Type B pancreatic cell (in vitro differentiated cells): ENCODE measurements around the gene C9orf50. TPM values are rescaled to one million over a fixed set of nuclear protein-coding genes. Genes with fewer than 3 reads are reported as not detected.

Source experiments
- DNase-seq: peaks from one replicate; pipeline ENCODE4 v3.0.0; 2021; ENCODE audit warnings: mixed read lengths; ENCODE audit not compliant: unreplicated experiment; ENCODE audit errors: extremely low spot score
- H3K27ac Mint-ChIP-seq: 2 replicates; pipeline ENCODE4 v1.8.0; 2021; ENCODE audit warnings: mild to moderate bottlenecking, mixed read lengths
- H3K27me3 Mint-ChIP-seq: 2 replicates; pipeline ENCODE4 v1.8.0; 2021; ENCODE audit warnings: mixed read lengths
- H3K36me3 Mint-ChIP-seq: 2 replicates; pipeline ENCODE4 v1.8.0; 2021; ENCODE audit warnings: mixed read lengths
- H3K4me1 Mint-ChIP-seq: one replicate; pipeline ENCODE4 v1.8.0; 2021; ENCODE audit warnings: mixed read lengths; ENCODE audit not compliant: unreplicated experiment
- H3K4me3 Mint-ChIP-seq: 2 replicates; pipeline ENCODE4 v1.8.0; 2021; ENCODE audit warnings: mild to moderate bottlenecking, mixed read lengths
- H3K9me3 Mint-ChIP-seq: 2 replicates; pipeline ENCODE4 v1.8.0; 2021; ENCODE audit warnings: mixed read lengths
- total RNA-seq: library from RNA; stranded (reverse); gene quantifications from 2 replicates; pipeline ENCODE4 v1.2.1, GENCODE V29; 2021; ENCODE audit warnings: low replicate concordance
- TF ChIP-seq, protein P1 (sequence below): fragments of 200-600 bp; sonication (generic); conservative IDR thresholded peaks from 2 replicates; pipeline ENCODE4 v1.5.0; 2021; ENCODE audit warnings: antibody characterized with exemption, mild to moderate bottlenecking

Gene C9orf50
- total RNA-seq, 1 donor from 2014 or later = not detected

GRCh38 chr9:129650680-129651235 is 29.9 kb upstream of the C9orf50 start:
- DNase-seq = no peak
- Mint-ChIP-seq H3K27me3 (peaks cover 3% of the 10 kb centered on the region), H3K4me1 (peaks cover 37% of the 10 kb centered on the region), H3K36me3 (no peaks in the 10 kb centered on the region), H3K27ac (no peak overlapping the region), H3K9me3 (no peaks in the 10 kb centered on the region), H3K4me3 (no peak overlapping the region)
- TF ChIP-seq, protein P1, sequence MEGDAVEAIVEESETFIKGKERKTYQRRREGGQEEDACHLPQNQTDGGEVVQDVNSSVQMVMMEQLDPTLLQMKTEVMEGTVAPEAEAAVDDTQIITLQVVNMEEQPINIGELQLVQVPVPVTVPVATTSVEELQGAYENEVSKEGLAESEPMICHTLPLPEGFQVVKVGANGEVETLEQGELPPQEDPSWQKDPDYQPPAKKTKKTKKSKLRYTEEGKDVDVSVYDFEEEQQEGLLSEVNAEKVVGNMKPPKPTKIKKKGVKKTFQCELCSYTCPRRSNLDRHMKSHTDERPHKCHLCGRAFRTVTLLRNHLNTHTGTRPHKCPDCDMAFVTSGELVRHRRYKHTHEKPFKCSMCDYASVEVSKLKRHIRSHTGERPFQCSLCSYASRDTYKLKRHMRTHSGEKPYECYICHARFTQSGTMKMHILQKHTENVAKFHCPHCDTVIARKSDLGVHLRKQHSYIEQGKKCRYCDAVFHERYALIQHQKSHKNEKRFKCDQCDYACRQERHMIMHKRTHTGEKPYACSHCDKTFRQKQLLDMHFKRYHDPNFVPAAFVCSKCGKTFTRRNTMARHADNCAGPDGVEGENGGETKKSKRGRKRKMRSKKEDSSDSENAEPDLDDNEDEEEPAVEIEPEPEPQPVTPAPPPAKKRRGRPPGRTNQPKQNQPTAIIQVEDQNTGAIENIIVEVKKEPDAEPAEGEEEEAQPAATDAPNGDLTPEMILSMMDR = no peak

GRCh38 chr9:129649726-129650679 is 29.1 kb upstream of the C9orf50 start:
- H3K36me3 Mint-ChIP-seq = no peaks in the 10 kb centered on the region
- peak overlapping the region; percentile 48 for H3K27ac Mint-ChIP-seq
- DNase-seq = no peak
- peaks cover 3% of the 10 kb centered on the region for H3K27me3 Mint-ChIP-seq
- H3K9me3 Mint-ChIP-seq = no peaks in the 10 kb centered on the region
- peak overlapping the region; percentile 69 for H3K4me3 Mint-ChIP-seq
- TF ChIP-seq, protein P1 = no peak
- peaks cover 37% of the 10 kb centered on the region for H3K4me1 Mint-ChIP-seq

DNA sequence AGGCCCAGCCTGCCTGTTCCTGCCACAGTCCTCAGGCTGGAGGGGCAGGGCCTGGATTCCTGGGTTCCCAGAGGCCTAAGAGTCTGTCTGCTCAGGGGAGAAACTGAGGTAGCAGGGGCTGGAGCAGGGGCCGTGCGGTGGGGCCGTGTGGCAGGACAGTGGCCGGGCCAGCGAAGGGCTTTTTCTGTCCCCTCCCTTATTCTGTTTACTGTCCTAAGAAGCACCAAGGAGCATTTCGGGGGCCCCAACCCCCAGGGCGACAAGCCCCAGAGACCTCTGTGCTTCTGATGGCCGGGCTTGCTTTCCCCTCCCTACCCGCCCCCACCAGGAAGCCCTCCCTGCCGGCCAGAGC is 27.8 kb upstream of the C9orf50 start:
- Mint-ChIP-seq H3K27me3 (peaks cover 3% of the 10 kb centered on the region), H3K9me3 (no peaks in the 10 kb centered on the region), H3K4me1 (peaks cover 29% of the 10 kb centered on the region), H3K36me3 (no peaks in the 10 kb centered on the region), H3K27ac (no peak overlapping the region), H3K4me3 (no peak overlapping the region)
- DNase-seq = no peak
- TF ChIP-seq, protein P1 = no peak

GRCh38 chr9:129648092-129648763 is 27.3 kb upstream of the C9orf50 start:
- peaks cover 3% of the 10 kb centered on the region for H3K27me3 Mint-ChIP-seq
- H3K4me3 Mint-ChIP-seq = peak overlapping the region; percentile 12
- H3K36me3 Mint-ChIP-seq = no peaks in the 10 kb centered on the region
- H3K27ac Mint-ChIP-seq = no peak overlapping the region
- H3K4me1 Mint-ChIP-seq = peaks cover 24% of the 10 kb centered on the region
- TF ChIP-seq, protein P1 = no peak
- DNase-seq = no peak
- H3K9me3 Mint-ChIP-seq = no peaks in the 10 kb centered on the region

DNA sequence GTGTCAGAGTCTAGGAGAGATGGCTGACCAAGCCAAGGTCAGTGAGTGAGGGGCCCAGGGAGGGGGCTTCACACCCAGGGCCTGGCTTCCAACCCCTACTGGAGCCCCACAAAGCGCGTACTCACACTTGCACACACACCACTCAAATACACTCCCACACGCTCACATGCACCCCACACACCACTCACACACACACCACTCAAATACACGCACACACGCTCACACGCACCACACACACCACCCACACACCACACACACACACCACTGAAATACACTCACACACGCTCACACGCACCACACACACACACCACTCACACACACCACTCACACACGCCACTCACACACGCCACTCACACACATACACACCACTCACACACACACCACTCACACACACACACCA is 26.7 kb upstream of the C9orf50 start:
- Mint-ChIP-seq H3K27me3 (peaks cover 3% of the 10 kb centered on the region), H3K36me3 (no peaks in the 10 kb centered on the region), H3K9me3 (no peaks in the 10 kb centered on the region), H3K4me1 (peaks cover 24% of the 10 kb centered on the region), H3K27ac (no peak overlapping the region), H3K4me3 (peak overlapping the region; percentile 12)
- TF ChIP-seq, protein P1 = no peak
- no peak for DNase-seq
